SK-N-SH (cell line): ENCODE results near the gene P2RY8. TPM values are rescaled to one million over a fixed set of nuclear protein-coding genes. Genes with fewer than 3 reads are reported as not detected.

Experiments
- CTCF ChIA-PET: fragments of 300-600, 350-600 bp; formaldehyde crosslinking; extraction: SDS; loops from one replicate; lab custom pipeline; 2021; lab: Yijun Ruan, JAX
- POLR2A ChIA-PET: fragments of 350-600 bp; sonication (Branson Sonifier 250); formaldehyde crosslinking; extraction: SDS; loops from one replicate; lab custom pipeline; 2020; ENCODE audit warnings: antibody characterized with exemption, inconsistent platforms; lab: Yijun Ruan, JAX
- DNase-seq: peaks from one replicate; pipeline ENCODE4 v3.0.0; 2012
- H2AFZ ChIP-seq: fragments of 200-600 bp; sonication (generic); 2 replicates; pipeline ENCODE4 v1.8.1; 2016; ENCODE audit warnings: antibody characterized with exemption, mild to moderate bottlenecking, low read depth
- H3F3A ChIP-seq: fragments of 200-600 bp; sonication (generic); replicated peaks from 2 replicates; pipeline ENCODE3; 2016; ENCODE audit warnings: antibody characterized with exemption, mild to moderate bottlenecking; ENCODE audit not compliant: insufficient read depth
- H3K27ac ChIP-seq, 2 experiments: fragments of 200-500 bp in 1 of 2; fragments of 200-600 bp in 1 of 2; sonication (Bioruptor generic) in 1 of 2; sonication (generic), shearing (Covaris generic) in 1 of 2; 2 replicates each; pipeline versions ENCODE4 v1.5.1 to v1.6.1; 2014 to 2016; ENCODE audit warnings: low read depth in 2 of 2, inconsistent platforms in 1 of 2, low read length in 1 of 2, mild to moderate bottlenecking in 1 of 2, mixed read lengths in 1 of 2
- H3K27me3 ChIP-seq: fragments of 200-600 bp; sonication (generic), shearing (Covaris generic); 2 replicates; pipeline ENCODE4 v1.6.1; 2016; ENCODE audit warnings: mixed run types; ENCODE audit not compliant: insufficient read depth
- H3K36me3 ChIP-seq, 2 experiments: fragments of 200-500 bp in 1 of 2; fragments of 200-600 bp in 1 of 2; sonication (Bioruptor generic) in 1 of 2; sonication (generic) in 1 of 2; replicated peaks in 1 of 2; 2 replicates each; pipeline versions ENCODE3 to v1.5.1; 2014 to 2016; ENCODE audit warnings: low read length in 1 of 2, mild to moderate bottlenecking in 1 of 2; ENCODE audit not compliant: insufficient read depth in 2 of 2, control insufficient read depth in 1 of 2
- H3K4me1 ChIP-seq, 2 experiments: fragments of 200-500 bp in 1 of 2; fragments of 200-600 bp in 1 of 2; sonication (Bioruptor generic) in 1 of 2; sonication (generic), shearing (Covaris generic) in 1 of 2; 2 replicates each; pipeline versions ENCODE4 v1.5.1 to v1.6.1; 2014 to 2016; ENCODE audit warnings: low read depth in 1 of 2, low read length in 1 of 2, mixed run types in 1 of 2; ENCODE audit not compliant: insufficient read depth in 2 of 2, control insufficient read depth in 1 of 2
- H3K4me2 ChIP-seq: fragments of 200-600 bp; sonication (generic), shearing (Covaris generic); 2 replicates; pipeline ENCODE4 v1.6.1; 2017; ENCODE audit warnings: mixed run types
- H3K4me3 ChIP-seq, 2 experiments: fragments of 200-500 bp in 1 of 2; fragments of 200-600 bp in 1 of 2; sonication (Bioruptor generic) in 1 of 2; sonication (generic), shearing (Covaris generic) in 1 of 2; 2 replicates each; pipeline versions ENCODE4 v1.5.1 to v1.8.1; 2014 to 2016; ENCODE audit warnings: low read depth in 2 of 2, inconsistent platforms in 1 of 2, low read length in 1 of 2, mild to moderate bottlenecking in 1 of 2, mixed read lengths in 1 of 2, moderate library complexity in 1 of 2
- H3K79me2 ChIP-seq: fragments of 200-600 bp; sonication (generic); 2 replicates; pipeline ENCODE4 v1.8.1; 2017; ENCODE audit warnings: mild to moderate bottlenecking; ENCODE audit not compliant: insufficient read depth
- H3K9ac ChIP-seq: fragments of 200-600 bp; sonication (generic); 2 replicates; pipeline ENCODE4 v1.6.1; 2017; ENCODE audit warnings: mixed run types
- H3K9me2 ChIP-seq: fragments of 200-600 bp; sonication (generic); 2 replicates; pipeline ENCODE4 v1.6.1; 2017; ENCODE audit warnings: mixed run types
- H3K9me3 ChIP-seq: fragments of 200-600 bp; sonication (generic); 2 replicates; pipeline ENCODE4 v1.6.1; 2017; ENCODE audit warnings: mixed run types, mild to moderate bottlenecking, moderate library complexity
- H4K20me1 ChIP-seq: fragments of 200-600 bp; sonication (generic); 2 replicates; pipeline ENCODE4 v1.6.1; 2017; ENCODE audit warnings: mild to moderate bottlenecking, mixed run types; ENCODE audit not compliant: insufficient read depth
- FOSL2 ChIP-seq: IDR thresholded peaks from 2 replicates; pipeline ENCODE4 v1.4.0; 2012; ENCODE audit warnings: low read depth, mild to moderate bottlenecking, moderate library complexity, borderline replicate concordance
- FOXJ3 ChIP-seq: sonication (generic); formaldehyde crosslinking; IDR thresholded peaks from 2 replicates; pipeline ENCODE4 v1.5.1; 2020; ENCODE audit warnings: mild to moderate bottlenecking, missing genetic modification reagents
- NFIC ChIP-seq: IDR thresholded peaks from 2 replicates; pipeline ENCODE4 v1.4.0; 2012; ENCODE audit warnings: borderline replicate concordance
- NRF1 ChIP-seq: IDR thresholded peaks from 2 replicates; pipeline ENCODE4 v1.6.1; 2012; ENCODE audit warnings: low read depth, mild to moderate bottlenecking, low read length
- POLR2AphosphoS5 ChIP-seq: IDR thresholded peaks from 2 replicates; pipeline ENCODE4 v1.6.1; 2012; ENCODE audit warnings: low read depth, low read length
- RAD21 ChIP-seq: IDR thresholded peaks from 2 replicates; pipeline ENCODE4 v1.6.1; 2012; ENCODE audit warnings: mild to moderate bottlenecking, low read length
- RXRA ChIP-seq: IDR thresholded peaks from 2 replicates; pipeline ENCODE4 v1.4.0; 2012; ENCODE audit warnings: low read depth, mild to moderate bottlenecking, borderline replicate concordance
- TEAD4 ChIP-seq: IDR thresholded peaks from 2 replicates; pipeline ENCODE4 v1.4.0; 2012; ENCODE audit warnings: mild to moderate bottlenecking, borderline replicate concordance; ENCODE audit not compliant: insufficient read depth
- YY1 ChIP-seq: IDR thresholded peaks from 2 replicates; pipeline ENCODE4 v1.4.0; 2012; ENCODE audit warnings: low read depth, mild to moderate bottlenecking
- WGBS: methylation state at CpG from one replicate; pipeline ENCODE4 v1.1.6; 2017; ENCODE audit warnings: low lambda C conversion rate; 5-methylcytosine and 5-hydroxymethylcytosine counted together
- polyA plus RNA-seq, 3 experiments: library from polyadenylated mRNA; depleted of rRNA; stranded (reverse); fragments of >200 nt; gene quantifications; 2 replicates each; pipeline ENCODE4 v1.2.3, GENCODE V29; 2012
- TF ChIP-seq, protein P1 (sequence below): IDR thresholded peaks from 2 replicates; pipeline ENCODE4 v1.4.0; 2012; ENCODE audit warnings: low read depth, borderline replicate concordance
- TF ChIP-seq, protein P2 (sequence below): IDR thresholded peaks from 2 replicates; pipeline ENCODE4 v1.4.0; 2012; ENCODE audit warnings: low read depth, borderline replicate concordance
- TF ChIP-seq, protein P3 (sequence below): IDR thresholded peaks from 2 replicates; pipeline ENCODE4 v1.6.1; 2012; ENCODE audit warnings: mild to moderate bottlenecking, low read depth, low read length, moderate library complexity
- TF ChIP-seq, protein P4 (sequence below): IDR thresholded peaks from 2 replicates; pipeline ENCODE4 v1.4.0; 2012; ENCODE audit warnings: low read depth

The P2RY8 gene
- polyA plus RNA-seq, 1 of the 3 experiments (the other 2 are of a cell fraction) = 0.08 TPM

DNA sequence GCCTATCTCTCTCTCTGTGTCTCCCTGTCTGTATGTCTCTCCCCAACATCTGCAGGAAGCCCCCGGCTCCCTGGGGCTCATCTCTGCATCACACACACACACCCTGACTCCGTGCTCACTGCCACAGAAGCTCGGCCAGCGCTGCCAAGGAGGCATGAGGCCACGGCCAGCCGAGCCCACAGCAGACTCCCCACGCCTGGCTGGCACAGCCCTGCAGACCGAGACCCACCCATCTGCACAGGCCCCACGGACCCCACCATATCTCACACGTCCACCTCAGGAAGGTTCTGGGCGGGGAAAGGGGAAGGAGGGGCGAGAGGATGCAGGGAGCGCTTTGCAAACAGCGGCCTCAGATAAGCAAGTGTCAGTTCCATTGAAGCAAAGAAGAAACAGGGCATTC is 116.6 kb downstream of the P2RY8 start (continued):
- no peak for TF ChIP-seq RXRA
- no peak for TF ChIP-seq POLR2AphosphoS5
- TF ChIP-seq, protein P1, sequence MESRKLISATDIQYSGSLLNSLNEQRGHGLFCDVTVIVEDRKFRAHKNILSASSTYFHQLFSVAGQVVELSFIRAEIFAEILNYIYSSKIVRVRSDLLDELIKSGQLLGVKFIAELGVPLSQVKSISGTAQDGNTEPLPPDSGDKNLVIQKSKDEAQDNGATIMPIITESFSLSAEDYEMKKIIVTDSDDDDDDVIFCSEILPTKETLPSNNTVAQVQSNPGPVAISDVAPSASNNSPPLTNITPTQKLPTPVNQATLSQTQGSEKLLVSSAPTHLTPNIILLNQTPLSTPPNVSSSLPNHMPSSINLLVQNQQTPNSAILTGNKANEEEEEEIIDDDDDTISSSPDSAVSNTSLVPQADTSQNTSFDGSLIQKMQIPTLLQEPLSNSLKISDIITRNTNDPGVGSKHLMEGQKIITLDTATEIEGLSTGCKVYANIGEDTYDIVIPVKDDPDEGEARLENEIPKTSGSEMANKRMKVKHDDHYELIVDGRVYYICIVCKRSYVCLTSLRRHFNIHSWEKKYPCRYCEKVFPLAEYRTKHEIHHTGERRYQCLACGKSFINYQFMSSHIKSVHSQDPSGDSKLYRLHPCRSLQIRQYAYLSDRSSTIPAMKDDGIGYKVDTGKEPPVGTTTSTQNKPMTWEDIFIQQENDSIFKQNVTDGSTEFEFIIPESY = no peak; the same call in 1 of the 2 replicates
- TF ChIP-seq, protein P2, sequence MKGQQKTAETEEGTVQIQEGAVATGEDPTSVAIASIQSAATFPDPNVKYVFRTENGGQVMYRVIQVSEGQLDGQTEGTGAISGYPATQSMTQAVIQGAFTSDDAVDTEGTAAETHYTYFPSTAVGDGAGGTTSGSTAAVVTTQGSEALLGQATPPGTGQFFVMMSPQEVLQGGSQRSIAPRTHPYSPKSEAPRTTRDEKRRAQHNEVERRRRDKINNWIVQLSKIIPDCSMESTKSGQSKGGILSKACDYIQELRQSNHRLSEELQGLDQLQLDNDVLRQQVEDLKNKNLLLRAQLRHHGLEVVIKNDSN = no peak
- no peak for TF ChIP-seq FOSL2
- no peak for TF ChIP-seq RAD21

DNA sequence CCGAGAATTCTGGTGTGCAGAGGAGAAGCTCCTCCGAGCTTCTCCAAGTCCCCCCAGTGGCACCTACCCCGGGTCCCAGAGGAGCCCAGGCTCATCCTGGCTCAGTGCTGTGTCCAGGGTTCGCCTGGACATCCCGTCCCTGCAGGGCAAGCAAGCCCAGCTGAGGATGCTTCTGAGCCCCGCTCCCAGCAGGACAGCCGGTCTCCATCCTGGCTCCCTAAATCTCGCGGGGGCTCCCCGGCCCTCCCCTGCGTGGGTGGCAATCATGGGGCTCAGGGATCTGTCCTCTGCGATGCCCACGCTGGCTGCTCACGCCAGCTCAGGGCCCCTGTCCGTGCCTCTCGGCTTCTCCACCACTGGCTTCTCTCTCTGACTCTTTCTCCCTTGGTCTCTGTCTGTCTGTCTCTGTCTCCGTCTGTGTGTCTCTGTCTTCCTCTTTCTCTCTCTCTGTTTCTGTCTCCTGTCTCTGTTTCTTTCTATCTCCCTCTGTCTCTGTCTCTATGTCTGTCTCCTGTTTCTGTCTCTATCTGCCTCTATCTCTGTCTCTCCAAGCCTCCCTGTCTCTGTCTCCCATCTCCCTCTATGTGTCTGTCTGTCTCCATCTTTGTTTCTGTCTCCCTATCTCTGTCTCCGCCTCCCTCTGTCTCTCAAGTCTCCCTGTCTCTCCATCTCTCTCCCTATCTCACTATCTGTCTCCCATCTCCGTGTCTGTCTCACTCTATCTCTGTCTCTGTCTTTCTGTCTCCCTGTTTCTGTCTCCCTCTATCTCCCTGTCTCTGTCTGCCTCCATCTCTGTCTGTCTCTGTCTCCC is 117.2 kb downstream of the P2RY8 start:
- no peaks in the 10 kb centered on the region for H3K79me2 ChIP-seq
- no peak overlapping the region for H3K27ac ChIP-seq
- H3K9ac ChIP-seq = no peak overlapping the region
- CTCF ChIA-PET = no interaction called here
- TF ChIP-seq NRF1 (no peak), RXRA (no peak), NFIC (no peak), YY1 (no peak), FOXJ3 (CRISPR knock-in tag) (no peak), RAD21 (no peak), TEAD4 (no peak)
- TF ChIP-seq, protein P3, sequence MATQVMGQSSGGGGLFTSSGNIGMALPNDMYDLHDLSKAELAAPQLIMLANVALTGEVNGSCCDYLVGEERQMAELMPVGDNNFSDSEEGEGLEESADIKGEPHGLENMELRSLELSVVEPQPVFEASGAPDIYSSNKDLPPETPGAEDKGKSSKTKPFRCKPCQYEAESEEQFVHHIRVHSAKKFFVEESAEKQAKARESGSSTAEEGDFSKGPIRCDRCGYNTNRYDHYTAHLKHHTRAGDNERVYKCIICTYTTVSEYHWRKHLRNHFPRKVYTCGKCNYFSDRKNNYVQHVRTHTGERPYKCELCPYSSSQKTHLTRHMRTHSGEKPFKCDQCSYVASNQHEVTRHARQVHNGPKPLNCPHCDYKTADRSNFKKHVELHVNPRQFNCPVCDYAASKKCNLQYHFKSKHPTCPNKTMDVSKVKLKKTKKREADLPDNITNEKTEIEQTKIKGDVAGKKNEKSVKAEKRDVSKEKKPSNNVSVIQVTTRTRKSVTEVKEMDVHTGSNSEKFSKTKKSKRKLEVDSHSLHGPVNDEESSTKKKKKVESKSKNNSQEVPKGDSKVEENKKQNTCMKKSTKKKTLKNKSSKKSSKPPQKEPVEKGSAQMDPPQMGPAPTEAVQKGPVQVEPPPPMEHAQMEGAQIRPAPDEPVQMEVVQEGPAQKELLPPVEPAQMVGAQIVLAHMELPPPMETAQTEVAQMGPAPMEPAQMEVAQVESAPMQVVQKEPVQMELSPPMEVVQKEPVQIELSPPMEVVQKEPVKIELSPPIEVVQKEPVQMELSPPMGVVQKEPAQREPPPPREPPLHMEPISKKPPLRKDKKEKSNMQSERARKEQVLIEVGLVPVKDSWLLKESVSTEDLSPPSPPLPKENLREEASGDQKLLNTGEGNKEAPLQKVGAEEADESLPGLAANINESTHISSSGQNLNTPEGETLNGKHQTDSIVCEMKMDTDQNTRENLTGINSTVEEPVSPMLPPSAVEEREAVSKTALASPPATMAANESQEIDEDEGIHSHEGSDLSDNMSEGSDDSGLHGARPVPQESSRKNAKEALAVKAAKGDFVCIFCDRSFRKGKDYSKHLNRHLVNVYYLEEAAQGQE = no peak
- TF ChIP-seq, protein P4, sequence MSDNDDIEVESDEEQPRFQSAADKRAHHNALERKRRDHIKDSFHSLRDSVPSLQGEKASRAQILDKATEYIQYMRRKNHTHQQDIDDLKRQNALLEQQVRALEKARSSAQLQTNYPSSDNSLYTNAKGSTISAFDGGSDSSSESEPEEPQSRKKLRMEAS = no peak
- TF ChIP-seq, all 33 proteins: peak for 0
- H3K27me3 ChIP-seq = no peaks in the 10 kb centered on the region
- H3K36me3 ChIP-seq = peaks cover 0 to 18% of the 10 kb centered on the region in 2 experiments
- H3K9me3 ChIP-seq = no peaks in the 10 kb centered on the region
- no peak overlapping the region for H3K4me2 ChIP-seq
- H3K4me3 ChIP-seq = no peak overlapping the region
- H4K20me1 ChIP-seq = no peaks in the 10 kb centered on the region
- 87% methylated on average over 10 of the region's 19 CpGs for WGBS
- peaks cover 9% of the 10 kb centered on the region for H3F3A ChIP-seq
- no peak overlapping the region for H2AFZ ChIP-seq
- POLR2A ChIA-PET = no interaction called here
- H3K4me1 ChIP-seq = no peaks in the 10 kb centered on the region
- no peaks in the 10 kb centered on the region for H3K9me2 ChIP-seq
- no peak for DNase-seq
